ENCODE measurements around the gene PLCL2.

DNA sequence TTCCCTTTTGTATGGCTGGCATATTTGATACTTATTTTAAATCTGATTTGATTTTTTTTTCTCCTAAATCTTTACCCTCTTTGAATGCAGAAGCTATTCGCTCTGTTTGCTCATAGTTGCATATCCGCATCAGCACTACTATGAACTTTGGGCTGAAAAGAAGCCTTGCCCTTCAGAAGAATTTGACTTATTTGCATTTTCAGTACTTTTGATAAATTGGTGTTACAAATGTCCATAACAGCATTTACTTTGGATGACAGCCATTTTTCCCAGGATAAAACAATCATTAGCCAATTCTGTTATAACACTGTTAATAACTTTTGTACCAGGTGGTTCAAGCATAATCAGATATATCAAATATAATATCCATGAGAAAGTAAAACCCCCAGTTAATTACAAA, 129.5 kb downstream of the PLCL2 start:
- TF ChIP-seq, protein P1, sequence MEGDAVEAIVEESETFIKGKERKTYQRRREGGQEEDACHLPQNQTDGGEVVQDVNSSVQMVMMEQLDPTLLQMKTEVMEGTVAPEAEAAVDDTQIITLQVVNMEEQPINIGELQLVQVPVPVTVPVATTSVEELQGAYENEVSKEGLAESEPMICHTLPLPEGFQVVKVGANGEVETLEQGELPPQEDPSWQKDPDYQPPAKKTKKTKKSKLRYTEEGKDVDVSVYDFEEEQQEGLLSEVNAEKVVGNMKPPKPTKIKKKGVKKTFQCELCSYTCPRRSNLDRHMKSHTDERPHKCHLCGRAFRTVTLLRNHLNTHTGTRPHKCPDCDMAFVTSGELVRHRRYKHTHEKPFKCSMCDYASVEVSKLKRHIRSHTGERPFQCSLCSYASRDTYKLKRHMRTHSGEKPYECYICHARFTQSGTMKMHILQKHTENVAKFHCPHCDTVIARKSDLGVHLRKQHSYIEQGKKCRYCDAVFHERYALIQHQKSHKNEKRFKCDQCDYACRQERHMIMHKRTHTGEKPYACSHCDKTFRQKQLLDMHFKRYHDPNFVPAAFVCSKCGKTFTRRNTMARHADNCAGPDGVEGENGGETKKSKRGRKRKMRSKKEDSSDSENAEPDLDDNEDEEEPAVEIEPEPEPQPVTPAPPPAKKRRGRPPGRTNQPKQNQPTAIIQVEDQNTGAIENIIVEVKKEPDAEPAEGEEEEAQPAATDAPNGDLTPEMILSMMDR (IDR thresholded peaks at IDR 0.05; ENCODE audit: low read depth, low read length): no peak
- no peak for TF ChIP-seq POLR2A (IDR thresholded peaks at IDR 0.05; ENCODE audit: extremely low read depth, insufficient read length)
- TF ChIP-seq, protein P2, sequence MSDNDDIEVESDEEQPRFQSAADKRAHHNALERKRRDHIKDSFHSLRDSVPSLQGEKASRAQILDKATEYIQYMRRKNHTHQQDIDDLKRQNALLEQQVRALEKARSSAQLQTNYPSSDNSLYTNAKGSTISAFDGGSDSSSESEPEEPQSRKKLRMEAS (IDR thresholded peaks at IDR 0.05; ENCODE audit: low read depth, low read length): no peak

All from NB4 (cell line).